Activated naive CD8-positive, alpha-beta T cell treated with anti-CD3 and anti-CD28 coated beads, Interleukin-2, amount 50 U/mL, for 24 hours (primary cell): Measurements from ENCODE around the gene PRR18.

ENCODE experiments used
- ATAC-seq: fragments of 150-1000 bp; cut with Tn5 transposase; one replicate; pipeline ENCODE4 v1.10.0; 2021
- DNase-seq: peaks from one replicate; pipeline ENCODE4 v3.0.0; 2021
- H3K27ac Mint-ChIP-seq: one replicate; pipeline ENCODE4 v1.8.0; 2021; ENCODE audit warnings: mild to moderate bottlenecking, mixed read lengths
- H3K27me3 Mint-ChIP-seq: one replicate; pipeline ENCODE4 v1.8.0; 2021; ENCODE audit warnings: mixed read lengths
- H3K36me3 Mint-ChIP-seq: one replicate; pipeline ENCODE4 v1.8.0; 2021; ENCODE audit warnings: low read depth, mixed read lengths
- H3K4me1 Mint-ChIP-seq: one replicate; pipeline ENCODE4 v1.8.0; 2021; ENCODE audit warnings: mixed read lengths
- H3K4me3 Mint-ChIP-seq: one replicate; pipeline ENCODE4 v1.8.0; 2021; ENCODE audit warnings: mild to moderate bottlenecking, moderate library complexity, mixed read lengths
- H3K9me3 Mint-ChIP-seq: one replicate; pipeline ENCODE4 v1.8.0; 2021; ENCODE audit warnings: mixed read lengths

Gene PRR18

GRCh38 chr6:166305562-166306117 is 2.6 kb downstream of the PRR18 start:
- Mint-ChIP-seq H3K27me3 (peaks cover 58% of the 10 kb centered on the region), H3K4me3 (no peak overlapping the region)

GRCh38 chr6:166304106-166304505 is 4.1 kb downstream of the PRR18 start:
- Mint-ChIP-seq H3K4me1 (peaks cover 3% of the 10 kb centered on the region), H3K27me3 (peaks cover 51% of the 10 kb centered on the region), H3K9me3 (no peaks in the 10 kb centered on the region), H3K27ac (no peak overlapping the region), H3K4me3 (no peak overlapping the region), H3K36me3 (no peaks in the 10 kb centered on the region)
- ATAC-seq: no peak
- DNase-seq: no peak

More at GRCh38 chr6:166305562-166306117, 2.6 kb downstream of the PRR18 start:
- H3K27ac Mint-ChIP-seq: no peak overlapping the region
- no peaks in the 10 kb centered on the region for H3K9me3 Mint-ChIP-seq
- DNase-seq: no peak
- no peaks in the 10 kb centered on the region for H3K36me3 Mint-ChIP-seq
- peaks cover 3% of the 10 kb centered on the region for H3K4me1 Mint-ChIP-seq
- no peak for ATAC-seq

- Mint-ChIP-seq H3K27ac (no peak overlapping the region), H3K9me3 (no peaks in the 10 kb centered on the region), H3K4me1 (peaks cover 3% of the 10 kb centered on the region), H3K36me3 (no peaks in the 10 kb centered on the region), H3K4me3 (no peak overlapping the region), H3K27me3 (peaks cover 46% of the 10 kb centered on the region)
- DNase-seq (no peak), ATAC-seq (no peak)
Observed at GRCh38 chr6:166301611-166302529, 6.3 kb downstream of the PRR18 start.

- Mint-ChIP-seq H3K36me3 (no peaks in the 10 kb centered on the region), H3K4me3 (no peak overlapping the region), H3K9me3 (no peaks in the 10 kb centered on the region), H3K27me3 (peaks cover 37% of the 10 kb centered on the region), H3K4me1 (no peaks in the 10 kb centered on the region), H3K27ac (no peak overlapping the region)
- DNase-seq (no peak), ATAC-seq (no peak)
Observed at GRCh38 chr6:166300357-166300987, 7.7 kb downstream of the PRR18 start.

- H3K36me3 Mint-ChIP-seq: no peaks in the 10 kb centered on the region
- no peak for ATAC-seq
- H3K27ac Mint-ChIP-seq: no peak overlapping the region
- H3K27me3 Mint-ChIP-seq: peaks cover 20% of the 10 kb centered on the region
- no peaks in the 10 kb centered on the region for H3K9me3 Mint-ChIP-seq
- no peak for DNase-seq
- peaks cover 4% of the 10 kb centered on the region for H3K4me1 Mint-ChIP-seq
- H3K4me3 Mint-ChIP-seq: no peak overlapping the region
Observed at GRCh38 chr6:166297606-166298005, 10.6 kb downstream of the PRR18 start.

GRCh38 chr6:166296035-166296883 is 11.9 kb downstream of the PRR18 start:
- H3K9me3 Mint-ChIP-seq: no peaks in the 10 kb centered on the region
- DNase-seq (no peak), ATAC-seq (no peak)
- H3K36me3 Mint-ChIP-seq: no peaks in the 10 kb centered on the region
- H3K4me1 Mint-ChIP-seq: peaks cover 4% of the 10 kb centered on the region
- no peak overlapping the region for H3K4me3 Mint-ChIP-seq
- H3K27me3 Mint-ChIP-seq: peaks cover 13% of the 10 kb centered on the region
- H3K27ac Mint-ChIP-seq: no peak overlapping the region

DNA sequence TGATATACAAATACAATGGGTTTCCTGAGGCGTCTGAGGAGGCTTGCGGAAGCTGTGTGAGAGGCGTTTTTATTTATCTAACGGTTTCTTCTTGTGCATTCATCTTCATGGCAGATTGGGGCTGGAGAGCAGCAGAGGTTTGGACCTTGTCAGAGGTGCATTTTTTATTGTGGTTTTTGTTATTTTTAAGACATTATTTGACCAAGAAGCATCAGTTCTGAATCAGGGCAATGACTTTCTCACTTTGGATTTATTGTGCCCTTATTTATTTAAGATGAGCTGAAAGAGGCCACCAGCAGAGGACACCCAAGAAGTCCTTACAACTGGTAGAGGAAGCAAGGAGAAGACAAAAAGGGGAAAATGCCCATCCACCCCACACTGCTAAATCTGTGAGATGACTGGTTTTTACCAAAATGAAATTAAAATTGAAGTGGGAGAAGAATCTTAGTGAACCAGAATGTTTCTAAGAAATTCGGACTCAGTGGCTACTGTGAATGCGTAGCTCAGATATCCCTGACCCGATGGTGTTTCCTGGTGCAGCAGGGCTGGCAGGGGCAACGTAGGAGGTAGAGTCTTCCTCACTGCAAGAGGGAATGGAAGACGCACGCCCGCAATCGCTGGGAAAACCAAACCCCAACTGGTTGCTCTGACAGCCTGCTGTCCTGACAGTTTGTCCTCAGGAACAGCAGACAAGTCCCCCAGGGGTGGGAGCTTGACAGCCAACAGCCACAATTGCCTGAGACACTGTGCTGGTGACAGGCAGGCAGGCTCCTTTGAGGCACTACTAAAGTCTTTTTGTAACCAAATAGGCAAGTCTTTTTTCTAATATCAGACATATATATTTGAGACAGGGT is 14.2 kb downstream of the PRR18 start:
- no peak overlapping the region for H3K27ac Mint-ChIP-seq
- H3K36me3 Mint-ChIP-seq: no peaks in the 10 kb centered on the region
- peaks cover 10% of the 10 kb centered on the region for H3K27me3 Mint-ChIP-seq

GRCh38 chr6:166289207-166290060 is 18.8 kb downstream of the PRR18 start:
- DNase-seq (no peak), ATAC-seq (peak; percentile 63)
- H3K36me3 Mint-ChIP-seq: no peaks in the 10 kb centered on the region
- peaks cover 6% of the 10 kb centered on the region for H3K4me1 Mint-ChIP-seq
- no peak overlapping the region for H3K4me3 Mint-ChIP-seq
- no peak overlapping the region for H3K27ac Mint-ChIP-seq
- no peaks in the 10 kb centered on the region for H3K9me3 Mint-ChIP-seq
- peaks cover 5% of the 10 kb centered on the region for H3K27me3 Mint-ChIP-seq

More for the DNA sequence above, 14.2 kb downstream of the PRR18 start:
- ATAC-seq (no peak), DNase-seq (no peak)
- H3K4me3 Mint-ChIP-seq: no peak overlapping the region
- H3K4me1 Mint-ChIP-seq: peaks cover 4% of the 10 kb centered on the region
- H3K9me3 Mint-ChIP-seq: no peaks in the 10 kb centered on the region

GRCh38 chr6:166286839-166287271 is 21.3 kb downstream of the PRR18 start:
- ATAC-seq (peak; percentile 21), DNase-seq (no peak)
- Mint-ChIP-seq H3K9me3 (no peaks in the 10 kb centered on the region), H3K4me3 (no peak overlapping the region), H3K36me3 (no peaks in the 10 kb centered on the region), H3K27ac (no peak overlapping the region), H3K27me3 (peaks cover 3% of the 10 kb centered on the region), H3K4me1 (peaks cover 6% of the 10 kb centered on the region)

DNA sequence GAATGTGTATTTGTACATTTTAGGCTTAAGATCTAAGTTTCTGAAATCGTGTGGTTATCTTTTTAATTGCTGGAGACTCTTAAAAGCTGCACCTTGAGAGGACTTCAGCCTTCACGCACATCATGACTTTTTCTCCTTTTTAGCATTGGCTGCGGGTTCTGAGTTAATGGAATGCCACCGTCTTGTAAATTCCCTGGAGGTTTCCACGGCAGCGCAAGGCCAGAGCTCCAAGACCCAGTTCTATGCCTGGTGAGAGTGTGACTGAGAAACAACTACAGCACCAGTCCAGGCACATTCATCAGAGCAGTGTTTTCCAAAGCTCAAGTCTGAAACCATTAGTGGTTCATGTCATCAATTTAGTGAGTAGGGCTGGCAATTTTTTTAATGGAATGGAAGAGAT is 23.0 kb downstream of the PRR18 start:
- ATAC-seq (no peak), DNase-seq (no peak)
- Mint-ChIP-seq H3K9me3 (no peaks in the 10 kb centered on the region), H3K4me1 (peaks cover 6% of the 10 kb centered on the region), H3K27me3 (peaks cover 3% of the 10 kb centered on the region), H3K4me3 (no peak overlapping the region), H3K36me3 (no peaks in the 10 kb centered on the region), H3K27ac (no peak overlapping the region)

GRCh38 chr6:166284640-166285039 is 23.6 kb downstream of the PRR18 start:
- Mint-ChIP-seq H3K27me3 (peaks cover 3% of the 10 kb centered on the region), H3K9me3 (no peaks in the 10 kb centered on the region), H3K27ac (no peak overlapping the region), H3K4me1 (peaks cover 7% of the 10 kb centered on the region), H3K36me3 (no peaks in the 10 kb centered on the region), H3K4me3 (no peak overlapping the region)
- DNase-seq (no peak), ATAC-seq (no peak)

- DNase-seq: no peak
- Mint-ChIP-seq H3K27ac (no peak overlapping the region), H3K4me3 (no peak overlapping the region), H3K27me3 (no peaks in the 10 kb centered on the region), H3K36me3 (no peaks in the 10 kb centered on the region), H3K9me3 (no peaks in the 10 kb centered on the region), H3K4me1 (peaks cover 12% of the 10 kb centered on the region)
- no peak for ATAC-seq
Observed at GRCh38 chr6:166282394-166283032, 25.7 kb downstream of the PRR18 start.
